ENCODE results near the gene PRKX.
"Not testable (repeated sequence)": the region's sequence is repeated elsewhere in the genome, so short reads cannot be mapped to it uniquely, and the experiment has no call there.

PRKX gene

DNA sequence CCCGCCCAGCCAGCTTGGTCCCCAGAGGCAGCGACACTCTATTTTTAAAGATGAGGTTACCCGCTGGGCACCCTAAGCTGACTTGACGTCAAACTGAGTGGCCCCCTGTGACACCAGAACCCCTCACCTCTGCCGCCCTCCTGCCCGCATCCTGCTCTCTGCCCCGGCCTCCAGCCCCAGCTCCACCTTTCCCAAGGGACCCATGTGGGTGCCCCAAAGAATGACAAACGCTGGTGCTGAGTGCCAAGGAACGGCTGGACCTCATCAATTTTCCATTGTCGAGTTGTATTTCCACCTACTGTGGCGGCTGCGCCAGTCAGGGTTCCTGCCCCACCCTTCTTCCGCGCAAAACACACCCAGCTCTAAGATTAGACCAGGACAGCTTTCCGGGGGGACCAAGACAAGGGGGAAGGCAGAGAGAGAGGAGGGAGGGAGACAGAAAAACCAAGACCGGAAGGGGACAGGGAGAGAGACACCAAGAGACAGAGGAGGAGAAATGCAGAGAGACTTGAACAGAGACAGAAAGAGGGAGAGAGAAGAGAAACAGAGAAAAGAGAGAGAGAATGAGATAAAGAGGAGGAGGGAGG, 2.0 kb downstream of the PRKX start:
- DNase-seq (ENCODE audit: low spot score) = no peak

DNA sequence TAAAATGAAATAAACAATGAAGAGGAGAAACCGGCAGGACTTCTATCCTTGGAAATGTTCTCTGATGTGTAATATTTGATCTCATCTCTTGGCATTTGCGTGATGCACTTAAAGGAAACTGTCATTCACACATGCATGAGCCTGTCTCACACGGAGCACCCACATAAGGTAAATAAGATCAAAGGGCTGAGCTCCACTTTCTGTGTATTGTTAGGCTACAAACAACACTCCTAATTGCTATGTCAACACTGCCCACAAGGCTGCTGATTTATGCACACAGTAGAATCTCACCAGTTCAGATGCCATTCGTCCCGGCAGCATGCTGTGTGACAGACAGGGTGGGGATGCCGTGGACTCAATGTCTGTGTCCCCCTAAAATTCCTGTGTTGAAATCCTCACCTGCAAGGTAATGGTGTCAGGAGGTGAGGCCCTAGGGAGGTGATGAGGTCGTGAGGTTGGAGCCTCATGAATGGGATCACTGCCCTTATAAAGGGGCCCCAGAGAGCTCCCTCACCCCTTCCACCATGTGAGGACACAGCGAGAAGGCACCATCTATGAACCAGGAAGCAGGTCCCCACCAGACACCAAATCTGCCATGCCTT, 5.7 kb downstream of the PRKX start:
- not testable (repeated sequence) for DNase-seq (ENCODE audit: low spot score)

DNA sequence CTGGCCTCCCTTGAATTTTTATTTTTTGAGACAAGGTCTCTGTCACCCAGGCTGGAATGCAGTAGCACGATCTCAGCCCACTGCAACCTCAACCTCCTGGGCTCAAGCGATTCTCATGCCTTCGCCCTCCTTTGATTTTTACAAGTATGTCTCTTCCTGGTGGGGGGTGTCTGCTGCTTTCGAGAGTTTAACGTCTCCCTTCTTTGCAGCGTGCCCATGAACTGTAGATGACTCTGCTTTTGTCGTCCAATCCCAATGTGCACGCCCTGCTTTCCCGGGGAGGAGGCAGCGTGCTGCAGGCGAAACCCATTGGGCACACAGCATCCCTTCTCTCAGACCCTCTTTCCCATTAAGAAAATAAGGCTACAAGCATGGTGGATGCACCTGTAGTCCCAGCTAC, 7.0 kb downstream of the PRKX start:
- no peak for DNase-seq (ENCODE audit: low spot score)

DNA sequence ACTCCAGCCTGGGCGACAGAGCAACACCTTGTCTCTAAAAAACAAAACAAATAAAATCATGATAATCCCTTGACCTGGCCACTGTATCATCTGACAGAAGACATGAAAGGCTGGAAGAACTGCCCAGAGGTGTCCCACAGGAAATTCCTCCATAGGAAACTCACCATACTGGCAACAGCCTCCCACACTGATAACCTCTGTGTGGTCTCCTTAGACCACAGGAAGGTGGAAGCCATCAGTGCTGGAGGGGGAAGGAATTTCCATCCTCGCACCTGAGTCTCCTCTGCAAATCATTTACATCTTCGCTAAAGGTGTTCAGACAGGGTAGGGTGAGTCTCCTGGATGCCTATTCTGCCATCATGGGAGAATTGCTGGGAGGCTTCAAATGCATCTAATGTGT, 10.2 kb downstream of the PRKX start:
- DNase-seq (ENCODE audit: low spot score) = not testable (repeated sequence)

DNA sequence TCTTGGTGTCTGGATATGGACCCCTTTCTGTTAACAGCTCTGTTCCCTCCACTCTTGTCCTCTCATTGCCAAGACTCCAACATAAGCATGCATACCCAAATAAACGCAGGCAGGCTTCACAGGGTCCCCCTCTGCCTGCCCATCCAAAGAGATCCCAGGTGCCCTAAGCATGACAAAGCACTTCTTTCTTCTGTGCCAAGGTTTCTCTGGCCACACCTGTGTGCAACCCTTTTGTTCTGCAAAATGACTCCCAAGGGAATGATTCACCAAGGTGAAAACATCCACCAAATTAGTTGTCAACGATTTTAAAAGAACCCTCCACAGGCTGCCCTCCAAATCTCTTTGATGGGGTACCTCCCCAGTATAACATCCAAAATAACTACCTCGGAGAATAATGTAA, 11.4 kb downstream of the PRKX start:
- not testable (repeated sequence) for DNase-seq (ENCODE audit: low spot score)

DNA sequence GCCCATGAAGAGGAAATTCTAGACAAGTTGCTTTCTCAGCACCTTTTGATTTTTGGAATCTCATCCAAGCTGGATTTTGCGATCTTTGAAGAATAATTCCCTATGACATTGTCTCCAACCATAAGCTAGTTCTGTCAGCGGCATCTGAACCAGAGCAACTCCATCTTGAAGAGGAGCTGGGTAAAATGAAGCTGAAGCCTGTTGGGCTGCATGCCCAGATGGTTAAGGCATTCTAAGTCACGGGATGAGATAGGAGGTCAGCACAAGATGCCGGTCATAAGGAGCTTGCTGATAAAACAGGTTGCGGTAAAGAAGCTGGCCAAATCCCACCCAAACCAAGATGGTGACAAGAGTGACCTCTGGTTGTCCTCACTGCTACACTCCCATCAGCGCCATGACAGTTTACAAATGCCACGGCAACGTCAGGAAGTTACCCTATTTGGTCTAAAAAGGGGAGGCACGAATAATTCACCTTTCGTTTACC, 12.0 kb downstream of the PRKX start:
- not testable (repeated sequence) for DNase-seq (ENCODE audit: low spot score)

DNA sequence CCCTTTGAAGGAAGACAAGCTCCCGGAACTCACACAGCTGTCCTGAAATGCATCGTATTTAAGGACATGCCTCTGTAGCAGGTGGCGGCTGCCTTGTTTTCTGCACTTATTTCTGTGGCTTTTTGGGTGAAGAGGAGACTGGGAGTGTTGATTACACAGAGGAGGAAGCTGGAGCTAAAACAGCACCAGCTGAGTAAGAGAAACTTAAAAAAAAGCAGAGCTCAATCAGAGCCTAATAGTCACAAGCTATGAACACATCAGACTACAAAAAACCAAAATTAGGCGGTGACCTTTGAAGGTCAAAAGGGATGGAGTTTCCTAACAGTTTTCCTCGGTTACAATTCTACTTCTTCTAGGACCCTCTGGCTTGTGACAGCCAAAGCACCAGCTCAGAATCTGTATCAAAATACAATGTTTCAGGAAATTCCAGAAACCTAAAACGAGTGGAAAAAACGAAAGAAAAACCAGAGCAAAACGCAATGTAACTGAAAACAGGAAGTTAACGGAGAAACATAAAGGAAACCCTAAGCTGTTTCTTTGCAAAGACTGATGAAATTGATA, 13.5 kb downstream of the PRKX start:
- DNase-seq (ENCODE audit: low spot score) = no peak

DNA sequence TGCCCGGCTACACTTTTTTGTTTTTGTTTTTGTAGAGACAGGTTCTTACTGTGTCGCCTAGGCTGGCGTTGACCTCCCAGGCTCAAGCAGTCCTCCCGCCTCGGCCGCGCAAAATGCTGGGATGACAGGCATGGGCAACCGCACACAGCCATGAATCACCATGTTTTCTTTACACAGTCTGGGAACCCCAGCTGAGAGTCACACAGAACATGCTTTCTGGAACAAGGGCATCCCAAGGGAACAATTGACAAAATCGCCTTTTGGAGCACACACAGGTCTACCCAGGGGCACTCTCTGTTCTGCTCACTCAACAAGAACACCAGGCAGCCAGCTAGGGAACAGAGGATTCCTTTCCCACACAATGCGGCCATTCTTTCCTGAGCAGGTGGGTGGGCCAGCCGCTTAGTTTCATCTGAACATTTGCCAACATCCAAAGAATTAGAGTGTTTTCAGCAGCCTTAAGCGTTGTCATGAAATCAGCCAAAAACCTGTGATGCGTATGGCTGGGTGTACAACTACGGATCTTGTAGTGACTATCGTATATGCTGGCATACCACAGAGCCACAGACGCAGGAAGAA, 15.7 kb downstream of the PRKX start:
- no peak for DNase-seq (ENCODE audit: low spot score)

DNA sequence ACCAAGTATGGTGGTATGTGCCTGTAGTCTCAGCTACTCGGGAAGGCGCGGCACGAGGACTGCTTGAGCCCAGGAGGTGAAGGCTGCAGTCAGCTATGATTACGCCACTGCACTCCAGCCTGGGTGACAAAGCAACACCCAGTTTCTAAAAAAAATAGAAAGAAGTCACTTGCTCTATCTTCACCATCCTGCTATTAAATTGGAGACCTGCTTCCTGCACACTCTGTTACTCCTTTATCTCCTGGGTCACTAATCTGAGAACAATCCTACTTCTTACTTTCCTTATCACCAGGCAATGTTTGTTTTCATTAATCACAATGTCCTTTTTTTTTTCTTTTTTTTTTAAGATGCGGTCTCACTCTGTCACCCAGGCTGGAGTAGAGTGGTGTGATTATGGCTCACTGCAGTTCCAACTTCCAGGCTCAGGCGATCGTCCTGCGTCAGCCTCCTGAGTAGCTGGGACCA, 16.2 kb downstream of the PRKX start:
- DNase-seq (ENCODE audit: low spot score) = peak; percentile 22

DNA sequence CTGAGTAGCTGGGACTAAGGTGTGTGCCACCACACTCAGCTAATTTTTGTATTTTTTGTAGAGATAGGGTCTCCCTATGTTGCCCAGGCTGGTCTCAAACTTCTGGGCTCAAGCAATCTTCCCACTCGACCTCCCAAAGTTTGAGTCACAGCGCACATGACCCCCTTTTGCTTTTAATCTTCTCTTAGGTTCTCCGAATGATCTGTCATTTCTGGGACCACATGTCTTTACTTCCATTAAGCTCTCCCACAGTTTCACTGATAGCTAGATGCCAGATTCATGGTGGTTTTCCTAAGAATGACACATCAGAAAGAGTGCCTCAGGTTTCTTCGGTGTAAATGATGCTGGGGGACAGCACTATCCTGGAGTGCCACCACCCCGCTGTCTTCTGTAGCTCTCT, 17.9 kb downstream of the PRKX start:
- DNase-seq (ENCODE audit: low spot score) = no peak

DNA sequence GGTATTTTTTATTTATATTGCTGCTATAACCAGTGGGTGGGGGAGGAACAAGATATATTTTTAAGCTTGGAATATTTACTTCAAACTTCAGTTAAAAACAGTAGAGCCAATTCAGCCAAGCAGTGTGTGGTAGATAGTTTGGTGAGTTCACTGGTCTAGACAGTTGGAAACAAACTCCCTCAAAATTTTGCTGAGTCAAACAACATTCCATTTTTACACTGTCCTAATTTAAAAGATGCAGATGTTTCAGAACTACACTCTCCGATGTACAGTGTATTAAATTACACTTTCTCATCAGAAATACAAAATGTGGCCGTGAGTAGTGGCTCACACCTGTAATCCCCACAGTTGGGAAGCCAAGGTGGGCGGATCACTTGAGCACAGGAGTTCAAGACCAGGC, 23.3 kb downstream of the PRKX start:
- DNase-seq (ENCODE audit: low spot score) = no peak

DNA sequence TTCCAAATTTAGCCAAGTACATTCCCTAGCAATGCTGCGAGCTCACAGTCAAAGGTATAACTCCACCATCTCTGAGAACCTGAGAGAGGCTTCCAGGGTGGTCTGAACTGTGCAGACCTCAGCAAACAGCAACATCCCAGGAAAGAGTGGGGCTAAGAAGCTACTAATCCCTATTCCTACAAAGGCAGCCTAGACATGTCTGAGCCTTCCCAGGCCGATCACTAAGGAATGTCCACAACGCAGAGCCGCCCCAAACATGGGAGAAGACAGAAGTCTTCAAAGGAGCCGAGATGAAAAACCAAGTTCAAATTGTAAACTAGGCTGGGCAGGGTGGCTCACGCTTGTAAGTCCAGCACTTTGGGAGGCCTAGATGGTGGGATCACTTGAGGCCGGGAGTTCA, 30.2 kb downstream of the PRKX start:
- not testable (repeated sequence) for DNase-seq (ENCODE audit: low spot score)

DNA sequence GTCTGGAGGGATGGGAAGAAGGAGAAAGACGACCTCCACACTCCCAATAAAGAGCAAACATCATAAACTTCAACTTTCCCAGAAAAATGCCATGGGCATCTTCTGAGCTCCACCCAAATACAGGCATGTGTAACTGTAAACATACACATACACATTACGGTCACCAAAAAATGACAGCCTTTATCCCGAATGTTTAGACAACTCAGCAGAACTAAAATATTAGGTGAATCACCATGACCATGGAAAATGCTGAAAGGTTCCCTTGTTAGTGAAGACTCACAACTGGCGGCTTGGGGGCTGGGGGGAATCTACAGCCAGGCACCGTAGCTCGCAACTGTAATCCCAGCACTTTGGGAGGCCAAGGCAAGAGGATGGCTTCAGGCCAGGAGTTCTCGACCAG, 33.0 kb downstream of the PRKX start:
- no peak for DNase-seq (ENCODE audit: low spot score)

DNA sequence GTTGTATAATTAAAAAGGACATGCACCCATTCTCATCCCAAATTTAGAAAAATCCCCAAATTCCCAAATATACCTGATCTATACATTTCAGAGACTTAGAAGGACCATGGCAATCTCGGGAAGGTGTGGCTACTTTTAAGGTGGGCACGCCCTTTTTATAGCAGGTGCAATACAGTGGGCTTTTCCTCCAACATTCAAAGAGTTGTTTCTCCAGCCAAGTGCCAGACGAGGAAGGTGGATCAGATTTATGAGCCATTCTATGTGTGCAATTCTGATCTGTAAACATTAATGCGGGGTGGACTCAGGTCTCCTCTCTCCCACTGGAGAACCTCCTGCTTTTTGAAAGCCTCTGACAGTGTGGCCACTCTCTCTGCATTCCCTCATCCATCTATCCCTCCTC, 33.8 kb downstream of the PRKX start:
- no peak for DNase-seq (ENCODE audit: low spot score)

DNA sequence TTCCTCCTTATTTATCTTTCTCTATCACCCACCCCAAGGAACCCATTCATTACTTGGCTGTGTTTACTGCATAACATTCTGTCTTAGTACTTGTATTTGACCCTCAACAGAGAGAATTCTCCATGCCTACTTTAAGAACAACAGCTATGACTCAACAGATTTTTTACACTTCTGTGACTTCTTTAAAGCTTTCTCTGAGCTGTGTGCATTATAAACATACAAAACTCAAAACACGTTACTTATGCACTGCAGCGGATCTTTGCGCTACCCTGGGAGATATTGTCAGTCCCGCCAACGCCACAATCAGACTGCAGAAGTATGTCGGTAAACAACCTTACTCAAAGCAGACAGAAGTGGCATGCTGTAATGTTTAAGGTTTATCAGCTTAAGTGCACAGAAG, 35.1 kb downstream of the PRKX start:
- DNase-seq (ENCODE audit: low spot score) = no peak

DNA sequence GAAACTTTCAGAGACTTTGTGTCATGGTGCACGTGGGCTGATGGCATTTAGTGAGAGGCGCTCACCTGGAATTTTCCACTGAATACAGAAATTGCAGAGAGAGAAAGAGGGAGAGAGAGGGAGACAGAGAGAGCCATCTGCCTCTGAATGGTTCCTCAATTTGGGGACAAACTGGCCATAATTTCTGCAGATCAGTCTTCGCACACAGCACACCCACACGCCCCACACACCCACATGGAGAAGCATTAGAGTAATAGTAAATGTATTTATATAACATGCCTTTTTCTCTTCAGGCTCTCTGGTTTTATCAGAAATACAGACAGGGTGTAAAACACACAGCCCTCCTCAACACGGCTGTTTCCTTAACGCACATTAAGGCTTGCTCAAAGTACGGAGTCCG, 38.6 kb downstream of the PRKX start:
- no peak for DNase-seq (ENCODE audit: low spot score)

DNA sequence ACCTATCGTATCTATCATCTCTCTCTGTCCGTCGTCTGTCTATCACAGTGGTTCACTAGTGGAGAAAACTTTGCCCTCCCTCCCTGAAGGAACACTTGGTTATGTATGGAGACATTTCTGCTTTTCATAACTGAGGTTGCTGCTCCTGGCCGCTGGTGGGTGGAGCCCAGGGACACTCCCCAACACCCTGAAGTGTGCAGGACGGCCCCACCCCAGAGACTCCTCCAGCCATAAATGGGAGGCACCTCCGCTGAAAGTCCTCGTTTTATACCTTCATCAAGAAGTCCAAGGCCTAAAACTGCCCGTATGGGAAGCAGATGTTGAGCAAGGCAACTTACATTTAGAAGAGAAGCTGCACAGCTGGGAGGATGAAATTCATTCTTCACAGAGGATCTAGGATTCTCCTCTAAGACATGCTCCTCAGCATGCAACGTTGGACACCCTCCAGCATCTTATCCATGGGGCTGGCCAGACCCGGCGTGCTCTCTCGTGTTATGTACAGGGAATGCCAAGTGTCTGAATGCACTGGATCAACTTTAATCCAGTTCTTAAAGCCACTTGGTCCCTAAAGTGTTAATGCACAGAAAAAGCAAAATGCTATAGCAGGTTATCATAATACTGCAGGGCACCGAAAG, 43.5 kb downstream of the PRKX start:
- no peak for DNase-seq (ENCODE audit: low spot score)

DNA sequence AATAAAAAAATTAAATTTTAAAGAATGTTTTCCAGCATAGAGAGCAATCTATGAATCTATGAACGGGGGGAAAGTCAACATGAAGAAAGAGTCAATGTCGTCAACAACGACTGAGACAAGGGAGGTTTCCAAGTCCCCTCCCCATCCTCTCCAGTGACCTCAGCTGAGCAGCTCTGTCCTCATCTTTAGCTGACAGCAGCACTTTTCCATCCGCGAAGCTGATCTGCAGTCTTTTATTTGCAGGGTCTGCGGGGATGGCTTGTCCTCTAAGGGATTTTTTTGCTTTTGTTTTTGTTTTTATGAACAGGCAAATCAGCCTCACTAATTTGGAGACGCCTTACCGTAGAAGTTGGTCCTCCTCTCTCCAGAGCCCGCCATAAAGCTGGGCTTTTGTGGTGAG, 46.5 kb downstream of the PRKX start:
- DNase-seq (ENCODE audit: low spot score) = no peak

DNA sequence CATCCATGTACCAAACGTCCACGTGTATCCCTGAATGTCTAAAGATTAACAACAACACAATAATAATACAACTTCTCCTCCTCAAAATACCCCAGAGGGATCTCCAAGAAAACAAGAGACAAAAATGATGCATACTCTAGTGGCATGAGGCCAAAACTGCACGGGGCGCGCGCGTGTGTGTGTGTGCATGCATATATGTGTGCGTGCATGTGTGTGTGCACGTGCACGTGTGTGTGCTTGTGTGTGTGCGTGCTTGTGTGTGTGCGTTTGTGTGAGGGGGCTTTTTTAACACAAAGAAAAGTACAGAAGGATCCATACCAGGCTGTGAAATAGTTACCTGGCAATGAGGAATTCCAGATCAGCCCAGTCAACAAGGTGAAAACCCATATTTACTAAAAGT, 48.5 kb downstream of the PRKX start:
- DNase-seq (ENCODE audit: low spot score) = no peak

DNA sequence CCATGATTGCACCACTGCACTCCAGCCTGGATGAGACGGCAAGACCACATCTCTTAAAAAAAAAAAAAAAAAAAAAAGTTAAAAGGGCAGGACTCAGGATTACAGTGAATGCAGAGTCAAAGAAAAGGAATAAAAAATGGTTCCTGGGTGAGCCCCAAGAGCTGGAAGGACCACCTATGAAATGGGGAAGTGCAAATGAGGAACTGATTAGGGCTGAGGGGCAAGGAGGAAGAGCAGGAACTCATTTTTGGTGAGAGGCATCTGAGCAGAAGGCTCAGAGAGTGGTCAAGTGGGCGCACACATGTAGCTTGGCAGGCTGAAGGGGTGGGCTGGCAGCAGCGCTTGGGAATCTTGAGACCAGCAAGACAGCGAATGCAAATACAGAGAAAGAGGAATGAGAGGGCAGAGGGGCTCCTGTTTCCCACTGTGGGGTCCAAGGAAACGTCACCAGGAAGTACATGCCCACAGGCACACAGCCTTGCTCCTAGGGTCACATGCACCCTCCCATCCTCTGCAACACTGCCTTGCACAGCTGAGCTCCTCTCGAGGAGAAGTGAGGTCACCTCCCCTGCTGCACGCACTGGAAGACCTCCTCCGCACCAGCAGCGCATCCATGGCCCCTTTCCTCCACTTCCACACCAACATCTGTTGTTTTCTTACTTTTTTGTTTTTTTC, 49.7 kb downstream of the PRKX start:
- DNase-seq (ENCODE audit: low spot score) = not testable (repeated sequence)

DNA sequence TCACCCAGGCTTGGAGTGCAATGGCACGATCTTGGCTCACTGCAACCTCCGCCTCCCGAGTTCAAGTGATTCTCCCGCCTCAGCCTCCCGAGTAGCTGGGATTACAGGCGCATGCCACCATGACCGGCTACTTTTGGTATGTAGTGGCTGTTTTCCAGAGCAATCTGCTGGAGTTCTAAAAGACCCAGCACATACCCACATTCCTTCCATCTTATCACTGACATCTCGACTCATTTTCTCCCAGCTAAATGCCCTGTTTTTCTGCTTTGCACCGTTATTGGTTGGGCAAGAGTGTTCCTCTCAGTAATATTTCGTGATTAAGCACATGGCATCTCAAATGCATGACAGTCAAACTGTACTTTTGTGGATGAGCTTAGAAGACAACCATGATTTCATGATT, 53.7 kb downstream of the PRKX start:
- DNase-seq (ENCODE audit: low spot score) = no peak

DNA sequence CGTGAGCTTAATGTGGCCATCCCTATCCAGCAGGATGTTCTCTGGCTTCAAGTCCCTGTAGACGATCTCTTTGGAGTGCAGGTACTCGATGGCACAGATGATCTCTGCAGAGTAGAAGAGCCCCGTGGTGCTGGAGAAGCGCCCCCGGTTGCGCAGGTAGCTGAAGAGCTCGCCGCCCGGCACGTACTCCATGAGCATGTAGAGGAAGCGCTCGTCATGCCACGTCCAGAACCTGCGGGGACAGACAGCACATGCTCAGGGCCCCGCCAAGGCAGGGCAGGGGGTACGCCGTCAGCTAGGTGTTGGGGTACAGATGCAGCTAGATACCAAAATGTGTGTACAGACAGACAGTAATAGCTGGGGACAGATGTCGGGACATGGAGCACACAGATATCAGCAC, 58.3 kb downstream of the PRKX start:
- DNase-seq (ENCODE audit: low spot score) = no peak
